GM18498 (cell line): Measurements from ENCODE around the gene ZNF473.

ENCODE experiments used
- ATAC-seq: cut with Tn5 transposase; IDR thresholded peaks from one replicate; pipeline ENCODE4 v1.9.1; 2021; ENCODE audit warnings: mild to moderate bottlenecking, moderate library complexity; ENCODE audit not compliant: unreplicated experiment

The ZNF473 gene

DNA sequence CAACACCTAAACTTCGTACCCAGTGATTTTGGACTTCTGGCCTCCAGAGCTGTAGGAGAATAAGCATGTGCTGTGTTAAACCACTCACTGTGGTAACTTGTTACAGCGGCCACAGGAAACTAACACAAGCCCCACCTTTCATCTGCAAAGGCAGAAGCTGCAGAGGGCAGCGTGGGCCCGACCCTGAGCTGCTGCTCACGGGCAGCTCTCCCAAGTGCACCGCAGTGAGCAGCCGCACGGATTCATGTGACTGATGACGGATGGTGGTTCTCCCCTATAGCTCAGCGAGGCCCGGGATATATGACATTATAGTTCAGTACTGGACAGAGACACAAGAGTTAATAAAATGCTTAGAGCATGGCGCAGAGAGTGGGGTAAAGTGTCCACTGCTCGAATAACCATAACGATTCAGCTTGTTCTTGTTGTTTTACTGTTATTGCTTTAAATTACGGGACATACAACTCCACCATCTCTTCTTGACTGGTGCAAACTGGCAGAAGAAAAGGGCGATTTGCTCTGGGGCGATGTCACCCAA, 22.5 kb upstream of the ZNF473 start:
- no peak for ATAC-seq

DNA sequence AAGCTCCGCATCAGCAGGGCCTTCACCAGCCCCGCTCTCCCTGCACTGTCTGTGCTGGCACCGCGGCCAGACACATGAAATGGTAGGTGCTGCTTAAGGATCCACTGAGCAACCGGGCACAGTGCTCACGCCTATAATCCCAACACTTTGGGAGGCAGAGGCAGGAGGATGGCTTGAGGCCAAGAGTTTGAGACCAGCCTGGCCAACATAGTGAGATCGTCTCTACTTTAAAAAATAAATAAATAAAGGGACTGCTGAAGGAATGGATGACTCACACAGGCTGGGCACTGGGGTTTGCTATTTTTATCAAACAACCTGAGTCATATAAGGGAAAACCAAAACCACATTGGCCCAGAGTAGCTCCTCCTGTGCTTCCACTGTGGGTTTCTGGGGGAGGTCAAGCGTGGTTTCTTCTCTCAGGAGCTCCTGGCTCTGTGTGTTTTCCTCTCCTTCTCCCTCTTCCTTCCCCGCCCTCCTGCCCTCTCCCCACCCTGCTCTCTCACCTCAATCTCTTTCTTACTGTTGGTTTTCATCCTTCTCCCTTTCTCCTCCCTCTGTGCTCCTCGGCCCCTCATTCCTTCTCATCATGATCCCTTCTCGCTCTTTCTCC, 21.9 kb upstream of the ZNF473 start:
- no peak for ATAC-seq

DNA sequence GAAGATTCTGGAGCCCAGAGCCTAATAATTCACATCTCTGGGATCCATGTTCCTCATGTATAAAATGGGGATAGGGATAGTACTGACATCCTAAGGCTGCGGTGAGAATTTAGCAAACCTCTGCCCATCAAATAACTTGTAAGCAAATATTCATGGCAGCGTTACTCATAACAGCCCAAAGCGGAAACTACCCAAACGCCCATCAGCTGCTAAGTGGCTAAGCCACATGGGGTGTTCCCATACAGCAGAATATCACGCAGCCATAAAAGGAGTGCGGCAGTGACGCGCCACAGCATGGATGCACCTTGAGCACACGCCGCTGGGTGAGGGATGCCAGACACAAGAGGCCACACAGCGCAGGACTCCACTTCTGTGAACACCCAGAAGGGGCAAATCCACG, 20.4 kb upstream of the ZNF473 start:
- no peak for ATAC-seq

DNA sequence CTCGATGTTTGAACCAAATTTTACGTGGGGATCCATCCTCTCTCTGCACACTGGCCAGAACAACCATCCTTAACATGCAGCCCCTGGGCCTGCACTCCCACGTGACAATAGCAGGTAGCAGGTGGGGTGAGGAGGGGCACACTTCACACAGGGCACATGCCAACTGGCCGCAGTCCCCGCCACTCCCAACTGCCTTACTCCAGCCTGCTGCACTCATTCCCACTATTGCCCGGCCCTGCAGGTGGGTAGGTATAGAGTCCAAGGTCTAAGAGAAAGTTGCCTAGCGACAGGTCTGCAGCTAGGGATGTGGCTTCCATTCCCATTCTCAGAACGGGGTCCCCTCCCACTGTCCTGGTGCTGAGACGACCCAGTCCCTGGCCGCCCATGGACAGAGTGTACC, 18.6 kb upstream of the ZNF473 start:
- no peak for ATAC-seq

DNA sequence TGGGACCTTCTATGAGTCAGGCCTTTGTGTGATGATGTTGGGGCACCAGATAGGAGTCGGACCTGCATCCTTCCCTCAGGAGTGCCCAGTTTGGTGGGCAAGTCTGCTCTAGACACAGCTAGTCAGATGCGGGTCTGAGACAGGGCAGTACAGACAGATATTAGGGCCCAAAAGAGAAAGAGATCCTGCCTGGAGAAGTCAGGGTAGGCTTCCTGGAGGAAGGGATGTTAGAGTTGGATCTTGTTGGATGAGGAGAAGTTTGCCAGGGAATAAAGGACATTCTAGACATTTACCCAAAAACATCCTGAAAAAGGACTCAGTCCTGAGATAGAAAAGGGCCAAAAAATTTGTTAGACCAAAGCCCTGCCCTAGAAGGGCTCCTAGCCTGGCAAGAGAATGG, 17.9 kb upstream of the ZNF473 start:
- ATAC-seq: no peak

DNA sequence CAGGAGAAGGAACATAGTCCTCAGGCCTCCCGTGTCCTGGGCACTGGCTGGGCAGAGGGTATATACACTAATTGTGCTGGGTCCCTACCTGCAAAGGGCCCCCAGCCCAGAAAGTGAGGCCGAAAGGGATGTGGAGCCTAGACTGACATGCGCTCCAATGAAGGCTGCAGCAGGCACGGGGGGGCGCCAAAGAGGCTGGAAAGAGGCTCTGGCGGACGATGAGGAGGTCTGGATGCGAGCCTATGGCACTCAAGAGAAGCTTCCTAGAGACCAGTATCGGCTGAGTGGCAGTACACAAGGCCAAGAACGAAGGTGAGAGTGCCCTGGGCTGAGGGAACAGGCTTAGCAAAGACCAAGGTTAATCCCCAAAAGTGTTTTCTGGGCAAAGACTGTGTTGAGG, 17.3 kb upstream of the ZNF473 start:
- no peak for ATAC-seq

DNA sequence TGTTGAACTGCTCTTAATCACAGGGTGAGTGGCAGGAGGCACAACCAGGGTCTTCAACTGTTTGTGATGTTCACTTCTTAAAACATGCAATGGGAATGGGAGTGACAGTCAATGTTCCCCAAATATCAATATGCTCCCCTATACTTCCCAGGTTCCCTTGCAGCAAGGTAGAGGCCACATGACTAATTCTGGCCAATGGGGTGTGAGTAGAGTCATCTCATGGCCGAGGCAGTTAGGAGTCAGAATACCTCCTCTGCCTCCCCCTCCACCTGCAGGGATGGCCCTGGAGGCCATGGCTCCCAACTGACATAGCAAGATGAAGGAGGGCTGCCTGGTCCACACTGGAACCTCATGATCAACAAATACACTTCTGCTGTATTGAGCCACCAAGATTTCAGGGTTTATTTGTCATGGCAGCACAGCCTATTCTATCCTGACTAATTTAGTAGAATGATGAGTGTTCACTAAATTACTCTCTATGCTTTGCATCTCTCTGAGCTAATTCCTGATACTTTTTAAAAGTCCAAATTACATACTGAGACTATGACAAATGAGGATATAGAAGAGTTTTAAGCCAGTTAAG, 9.5 kb upstream of the ZNF473 start:
- ATAC-seq: no peak

DNA sequence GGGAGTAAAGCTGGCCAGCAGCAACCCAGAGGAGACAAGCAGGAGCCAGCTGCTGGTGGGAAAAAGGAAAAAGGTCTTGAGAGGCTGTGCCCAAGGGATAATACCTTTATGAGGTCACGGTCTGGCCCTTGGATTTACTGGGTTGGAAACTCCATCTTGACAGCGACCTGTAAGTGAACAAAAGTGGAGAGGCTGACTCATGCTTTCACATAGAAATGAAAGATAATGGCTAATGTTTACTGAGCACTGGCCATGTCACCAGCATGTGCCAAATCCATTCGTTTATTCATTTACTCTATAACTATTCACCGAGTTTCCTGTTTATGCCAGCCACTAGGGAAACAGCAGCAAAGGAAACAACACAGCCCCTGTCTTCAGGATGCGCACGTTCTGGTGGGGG, 5.3 kb upstream of the ZNF473 start:
- ATAC-seq: no peak

DNA sequence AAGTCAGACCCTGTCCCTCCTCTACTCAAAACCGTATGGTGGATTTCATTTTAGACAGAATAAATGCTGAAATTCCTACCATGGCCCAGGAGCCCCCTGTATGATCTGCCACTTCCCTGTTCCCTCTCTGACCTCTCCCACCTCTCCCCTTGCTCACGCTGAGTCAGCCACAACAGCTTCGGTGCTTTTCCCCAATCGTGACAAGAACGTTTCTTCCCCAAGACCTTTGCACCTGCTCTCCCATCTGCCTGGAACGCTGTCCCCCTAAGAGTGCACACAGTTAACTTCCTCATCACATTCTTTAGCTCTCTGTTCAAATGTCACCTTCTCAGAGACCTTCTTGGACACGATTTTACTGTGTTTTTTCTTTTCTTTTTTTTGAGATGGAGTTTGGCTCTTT, 3.0 kb upstream of the ZNF473 start:
- ATAC-seq: no peak

DNA sequence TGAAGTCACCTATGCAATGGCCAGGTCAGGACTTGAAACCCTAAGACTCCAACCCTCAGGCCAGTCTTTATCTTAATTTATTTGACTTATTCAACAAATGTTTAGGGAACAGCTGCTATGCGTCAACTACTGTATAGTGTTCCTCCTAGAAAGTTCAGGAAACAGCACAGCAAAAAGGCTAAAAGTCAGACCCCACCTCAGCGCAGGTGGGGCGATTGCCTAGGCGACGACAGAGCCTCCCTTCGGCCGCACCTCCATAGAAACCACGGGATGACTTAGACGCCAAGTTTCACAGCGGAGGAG, 1.1 kb upstream of the ZNF473 start:
- no peak for ATAC-seq

DNA sequence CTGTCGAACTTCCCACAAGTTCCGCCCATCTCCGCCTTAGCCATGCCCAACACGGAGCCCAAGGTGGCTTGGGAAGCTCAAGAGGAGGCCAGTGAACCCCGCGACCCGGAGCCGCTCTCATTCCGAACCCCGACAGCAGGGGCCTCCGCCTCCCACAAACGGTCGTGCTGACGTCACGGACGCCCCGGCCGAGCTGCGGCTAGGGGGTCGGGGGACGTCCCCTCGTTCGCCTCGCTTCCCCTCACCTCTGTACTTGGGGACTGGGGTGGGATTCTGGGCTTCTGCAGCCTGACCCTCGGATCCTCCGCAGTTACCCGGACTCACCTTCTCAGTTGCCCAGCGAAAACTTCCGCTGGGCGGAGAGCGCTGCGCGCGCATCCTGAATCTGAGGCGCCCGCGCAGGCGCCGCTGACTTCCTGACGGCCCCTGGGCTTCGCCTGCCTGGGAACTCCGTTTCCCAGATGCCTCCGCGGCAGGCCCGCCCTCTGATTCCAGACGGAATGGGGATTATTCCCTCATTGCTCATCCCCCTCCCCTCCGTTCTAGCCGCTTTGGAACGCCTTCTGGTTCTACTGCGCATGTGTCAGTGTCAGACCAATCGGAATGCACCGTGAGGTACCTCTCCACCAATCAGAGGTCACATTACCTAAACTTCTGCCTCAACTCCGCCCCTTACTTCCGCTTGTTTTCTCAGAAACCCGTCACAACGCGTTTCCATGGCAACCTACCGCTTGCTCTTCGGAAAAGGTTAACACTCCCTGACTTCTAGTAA, 597 bp upstream of the ZNF473 start, which contains the start of gene VRK3:
Gene VRK3, minus strand, starts transcription at position 351 of the 772 bp plus-strand sequence. CDS start 9,210 bp downstream, outside the sequence.
- ATAC-seq: peak; percentile 79

DNA sequence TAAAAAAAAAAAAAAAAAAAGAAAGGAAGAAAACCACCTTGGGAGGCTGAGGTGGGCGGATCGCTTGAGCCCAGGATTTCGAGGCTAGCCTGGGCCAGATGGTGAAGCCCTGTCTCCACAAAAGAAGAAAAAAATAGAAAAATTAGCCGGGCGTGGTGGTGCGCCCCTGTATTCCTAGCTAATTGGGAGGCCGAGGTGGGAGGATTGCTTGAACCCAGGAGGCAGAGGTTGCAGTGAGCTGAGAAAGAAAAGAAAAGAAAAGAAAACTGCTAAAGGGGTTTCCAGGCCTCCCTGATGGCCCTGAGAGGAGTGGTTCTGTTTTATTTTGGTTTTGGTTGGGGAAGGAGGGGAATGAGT, 723 bp downstream of the ZNF473 start:
- ATAC-seq: no peak

DNA sequence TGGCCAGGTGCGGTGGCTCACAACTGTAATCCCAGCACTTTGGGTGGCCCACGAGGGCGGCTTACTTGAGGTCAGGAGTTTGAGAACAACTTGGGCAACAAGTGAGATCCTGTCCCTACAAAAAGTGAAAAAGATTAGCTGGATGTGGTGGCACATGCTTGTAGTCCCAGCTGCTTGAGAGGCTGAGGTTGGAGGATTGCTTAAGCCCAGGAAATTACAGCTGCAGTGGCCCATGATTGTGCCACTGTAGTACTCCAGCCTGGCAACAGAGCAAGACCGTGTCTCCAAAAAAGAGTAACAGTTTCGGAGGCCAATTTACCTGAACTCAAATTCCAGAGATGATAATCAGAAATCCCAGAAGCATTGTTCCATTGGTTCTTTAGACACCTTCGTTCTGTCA, 4.4 kb downstream of the ZNF473 start:
- no peak for ATAC-seq

DNA sequence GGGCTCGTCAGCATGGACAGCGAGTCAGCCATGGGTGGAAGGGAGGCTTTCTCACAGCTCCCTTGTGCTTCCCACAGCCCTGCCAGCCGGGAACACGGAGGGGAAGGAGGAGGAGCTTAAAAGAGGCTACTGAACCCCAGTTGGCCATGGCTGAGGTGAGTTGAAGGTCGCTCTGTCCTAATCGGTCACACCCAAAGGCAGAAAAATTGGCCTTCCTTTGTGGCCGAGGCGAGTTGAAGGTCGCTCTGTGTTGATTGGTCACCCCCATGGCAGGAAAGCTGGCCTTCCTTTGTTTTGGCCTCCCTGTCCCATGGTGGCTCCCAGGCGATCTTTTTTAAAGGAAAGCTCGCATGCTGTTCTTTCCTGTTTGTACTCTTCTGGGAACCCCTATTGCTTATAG, 5.1 kb downstream of the ZNF473 start:
- no peak for ATAC-seq

DNA sequence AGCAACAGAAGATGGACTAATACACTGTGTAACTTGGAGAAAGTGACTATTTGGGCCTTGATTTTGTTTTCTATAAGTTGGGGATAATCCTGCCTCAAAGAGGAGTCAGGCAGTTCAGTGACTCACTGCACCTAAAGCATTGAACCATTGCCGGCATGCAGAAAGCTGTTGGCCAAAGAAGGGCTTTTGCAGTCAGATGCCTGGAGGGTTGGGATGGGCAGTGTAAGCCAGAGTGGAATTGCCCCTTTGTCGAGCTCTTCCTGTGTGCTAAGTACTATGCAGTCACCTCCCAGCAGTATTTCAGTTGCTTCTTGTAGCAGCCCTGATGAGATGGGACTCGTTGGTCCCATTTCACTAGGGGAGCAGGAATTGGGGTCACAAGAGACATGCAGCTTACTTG, 11.1 kb downstream of the ZNF473 start:
- ATAC-seq: no peak

DNA sequence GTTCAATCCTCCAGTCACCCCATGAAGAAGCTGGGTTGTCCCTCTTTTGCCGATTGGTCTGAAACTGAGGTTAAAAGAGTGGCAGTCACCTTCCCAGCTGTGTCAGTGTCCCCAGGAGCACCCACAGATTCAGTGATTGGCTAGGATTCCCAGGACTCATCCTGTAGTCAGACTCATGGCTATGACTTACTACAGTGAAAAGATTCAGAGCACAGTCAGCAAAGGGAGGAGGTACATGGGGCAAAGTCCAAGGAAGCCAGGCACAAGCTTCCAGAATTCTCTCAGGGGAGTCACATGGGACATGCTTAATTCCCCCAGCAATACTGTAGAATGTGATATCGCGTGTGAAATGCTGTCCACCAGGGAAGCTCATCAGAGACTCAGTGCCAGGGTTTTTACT, 14.2 kb downstream of the ZNF473 start:
- ATAC-seq: no peak

DNA sequence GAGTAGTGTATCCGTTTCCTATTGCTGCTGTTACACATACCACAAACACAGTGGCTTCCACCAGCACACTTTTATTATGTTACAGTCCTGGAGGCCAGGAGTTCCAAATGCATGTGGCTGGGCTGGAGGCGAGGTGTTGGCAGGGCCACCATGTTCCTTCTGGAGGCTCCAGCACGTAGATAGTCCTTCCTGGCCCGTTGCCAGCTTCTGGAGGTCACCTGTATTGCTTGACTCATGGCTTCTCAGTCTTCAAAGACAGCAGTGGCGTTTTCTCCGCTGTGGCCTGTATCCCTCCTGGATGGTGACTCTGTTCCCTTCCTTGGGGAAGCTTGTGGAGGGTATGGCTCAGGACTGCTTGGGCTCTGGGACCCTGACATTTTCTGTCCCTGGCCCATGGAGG, 15.2 kb downstream of the ZNF473 start:
- no peak for ATAC-seq

DNA sequence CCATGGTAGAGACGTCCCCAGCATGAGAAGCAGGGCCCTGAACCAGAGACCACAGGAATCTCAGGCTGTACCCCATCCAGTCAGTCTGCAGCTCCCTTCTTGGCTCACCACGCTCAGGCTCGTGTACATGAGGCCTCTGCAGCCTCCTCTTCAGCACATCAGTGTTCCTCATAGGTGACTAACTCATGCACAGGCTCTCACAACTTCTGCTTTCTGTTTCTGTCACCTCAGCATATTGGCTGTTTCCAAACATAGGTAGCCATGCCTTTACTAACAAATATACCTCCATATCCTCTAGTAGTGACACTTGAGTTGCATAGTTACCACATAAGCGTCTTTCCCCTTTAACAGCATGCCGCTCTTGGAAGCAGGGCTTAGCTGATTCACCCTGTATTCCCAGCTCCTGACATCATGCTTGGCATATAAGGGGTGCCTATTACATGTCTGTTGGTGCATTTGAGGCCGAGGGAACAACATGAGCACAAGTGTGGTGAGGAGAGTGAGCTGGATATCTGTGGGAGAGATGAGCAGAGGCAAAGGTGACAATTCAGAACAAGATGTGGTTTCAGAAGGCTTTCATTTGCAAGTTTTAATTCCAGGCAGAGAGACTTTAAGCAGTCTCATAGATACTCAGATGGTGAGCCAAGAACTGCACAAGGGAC, 16.7 kb downstream of the ZNF473 start:
- no peak for ATAC-seq

DNA sequence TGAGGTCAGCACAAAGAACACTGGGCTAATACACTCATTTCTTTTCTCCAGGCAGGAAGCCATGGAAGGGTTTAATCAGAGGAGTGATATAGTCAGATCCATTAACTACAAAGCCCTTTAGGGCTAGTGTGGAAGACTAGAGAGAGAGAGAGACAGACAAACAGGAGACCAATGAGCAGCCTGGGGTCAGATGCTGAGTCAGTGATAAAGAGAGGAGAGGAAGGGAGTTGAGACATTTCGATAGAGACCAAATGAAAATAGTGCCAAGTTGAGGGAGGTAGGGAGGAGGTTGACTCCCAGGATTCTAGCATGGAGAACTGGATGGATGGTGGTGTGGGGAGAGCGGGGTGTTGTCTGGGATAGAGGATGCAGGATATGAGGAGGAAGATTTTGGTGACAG, 18.2 kb downstream of the ZNF473 start:
- no peak for ATAC-seq

DNA sequence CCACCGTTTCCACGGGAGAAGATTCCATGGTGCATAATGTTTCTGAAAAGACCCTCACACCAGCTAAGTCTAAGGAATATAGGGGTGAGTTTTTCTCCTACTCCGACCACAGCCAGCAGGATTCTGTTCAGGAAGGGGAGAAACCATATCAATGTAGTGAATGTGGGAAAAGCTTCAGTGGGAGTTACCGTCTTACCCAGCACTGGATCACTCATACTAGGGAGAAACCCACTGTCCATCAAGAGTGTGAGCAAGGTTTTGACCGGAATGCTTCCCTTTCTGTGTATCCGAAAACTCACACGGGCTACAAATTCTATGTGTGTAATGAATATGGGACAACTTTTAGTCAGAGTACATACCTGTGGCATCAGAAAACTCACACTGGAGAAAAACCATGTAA, 19.1 kb downstream of the ZNF473 start:
- ATAC-seq: no peak

DNA sequence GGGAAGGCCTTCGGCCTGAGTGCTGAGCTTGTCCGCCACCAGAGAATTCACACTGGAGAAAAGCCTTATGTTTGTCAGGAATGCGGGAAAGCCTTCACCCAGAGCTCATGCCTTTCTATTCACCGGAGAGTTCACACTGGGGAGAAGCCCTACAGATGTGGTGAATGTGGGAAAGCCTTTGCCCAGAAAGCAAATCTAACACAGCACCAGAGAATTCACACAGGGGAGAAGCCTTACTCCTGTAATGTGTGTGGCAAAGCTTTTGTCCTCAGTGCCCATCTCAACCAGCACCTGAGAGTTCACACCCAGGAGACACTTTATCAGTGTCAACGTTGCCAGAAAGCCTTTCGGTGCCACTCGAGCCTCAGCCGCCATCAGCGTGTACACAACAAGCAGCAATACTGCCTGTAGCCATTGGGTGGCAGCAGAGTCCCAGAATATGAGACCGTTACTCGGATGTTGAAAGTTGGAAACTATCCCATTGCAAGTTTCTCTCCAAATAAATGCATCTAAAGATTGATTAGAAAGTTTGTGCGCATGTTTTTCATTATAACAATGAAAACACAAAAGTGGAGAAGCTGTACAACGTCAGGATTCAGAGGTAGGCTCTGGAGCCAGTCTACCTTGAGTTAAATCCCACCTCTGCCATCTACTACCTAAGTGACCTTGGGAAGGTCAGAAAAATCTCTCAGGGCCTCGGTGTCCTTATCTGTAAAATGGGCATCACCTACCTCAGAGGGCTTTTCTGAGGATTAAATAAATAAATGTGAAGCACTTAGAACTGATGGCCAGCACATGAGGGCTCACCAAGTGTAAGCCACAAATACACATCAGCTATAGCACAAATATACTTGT, 21.1 kb downstream of the ZNF473 start:
- no peak for ATAC-seq
